Measurements from ENCODE around the gene ADNP2. TPM values are rescaled to one million over a fixed set of nuclear protein-coding genes. Genes with fewer than 3 reads are reported as not detected.

ADNP2 gene
- total and polyA plus RNA-seq, 2 of the 13 experiments (the other 11 are each of a cell fraction or from before 2014, with no cell fraction given): 10.8 to 25.5 TPM

DNA sequence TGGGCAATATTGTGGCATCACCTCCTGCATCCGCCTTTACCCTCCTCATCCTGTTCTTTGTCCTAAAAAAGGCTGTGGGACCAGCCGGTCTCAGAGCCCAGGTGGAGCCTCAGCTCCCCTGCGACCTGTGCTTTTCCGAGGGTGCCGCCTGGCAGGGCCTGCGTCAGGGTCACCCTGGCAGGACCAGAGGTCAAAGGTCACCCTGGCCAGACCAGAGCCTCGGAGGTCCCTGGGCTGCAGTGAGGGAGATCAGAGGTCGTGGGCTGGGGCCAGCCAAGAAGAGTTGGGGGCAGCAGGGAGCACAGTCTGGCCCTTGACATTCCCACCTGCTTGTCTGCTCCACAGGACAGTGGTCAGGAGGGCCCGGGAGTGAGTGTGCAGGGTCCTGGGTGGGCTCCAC is 43.4 kb upstream of the ADNP2 start:
- Histone ChIP-seq H3K9ac (ENCODE audit: insufficient read depth, low read depth, low read length) (no peak overlapping the region), H3K27me3 (ENCODE audit: control insufficient read depth in 1 of 2, insufficient read depth in 2 of 2, low read length in 2 of 2) (no peaks in the 10 kb centered on the region), H3K4me3 (replicated peaks in 1 of 3; ENCODE audit: insufficient read depth in 1 of 3, low read depth in 2 of 3, low read length in 3 of 3) (no peak overlapping the region), H4K20me1 (ENCODE audit: insufficient read depth, low read length) (no peaks in the 10 kb centered on the region), H3K79me2 (ENCODE audit: insufficient read depth, low read length) (no peaks in the 10 kb centered on the region), H3K9me3 (ENCODE audit: low read length) (no peaks in the 10 kb centered on the region; the same call in 1 of the 2 replicates), H3K27ac (ENCODE audit: extremely low read length, insufficient read depth, low read length) (no peak overlapping the region), H3K4me1 (ENCODE audit: insufficient read depth, low read length) (peaks cover 8% of the 10 kb centered on the region), H3K4me2 (ENCODE audit: low read depth, low read length) (no peak overlapping the region), H2AFZ (ENCODE audit: low read length) (no peak overlapping the region), H3K36me3 (replicated peaks in 1 of 2; ENCODE audit: control insufficient read depth in 1 of 2, insufficient read depth in 2 of 2, low read length in 2 of 2) (no peaks in the 10 kb centered on the region)
- WGBS (ENCODE audit: low lambda C conversion rate): 65% methylated on average over 7 of the region's 9 CpGs
- TF ChIP-seq NR2F6 (IDR thresholded peaks at IDR 0.05) (peak; percentile 16; the same call in 1 of the 2 replicates), NR2F6 (CRISPR knock-in tag; IDR thresholded peaks at IDR 0.05) (no peak)
- TF ChIP-seq, protein P1, sequence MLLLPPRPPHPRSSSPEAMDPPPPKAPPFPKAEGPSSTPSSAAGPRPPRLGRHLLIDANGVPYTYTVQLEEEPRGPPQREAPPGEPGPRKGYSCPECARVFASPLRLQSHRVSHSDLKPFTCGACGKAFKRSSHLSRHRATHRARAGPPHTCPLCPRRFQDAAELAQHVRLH (CRISPR knock-in tag; IDR thresholded peaks at IDR 0.05; ENCODE audit: borderline replicate concordance, low read depth): no peak
- DNase-seq (ENCODE audit: low spot score) (no peak), ATAC-seq (peak; percentile 35; the same call in 2 of the 3 replicates), FAIRE-seq (no peak)
- in situ Hi-C loops (cut with HindIII; ENCODE audit: extremely low pct_ligation_motif_present, low pct_unique_long_range_greater_than_20kb): no loop called here
- BruUV-seq (replicated peaks): no TSS peak
- CTCF ChIA-PET (ENCODE audit: low intra/inter-chr PET ratio, low total read pairs): no interaction called here
- intact Hi-C loops (cut with micrococcal nuclease; ENCODE audit: unreplicated experiment): no loop called here
- POLR2A ChIA-PET: no interaction called here

DNA sequence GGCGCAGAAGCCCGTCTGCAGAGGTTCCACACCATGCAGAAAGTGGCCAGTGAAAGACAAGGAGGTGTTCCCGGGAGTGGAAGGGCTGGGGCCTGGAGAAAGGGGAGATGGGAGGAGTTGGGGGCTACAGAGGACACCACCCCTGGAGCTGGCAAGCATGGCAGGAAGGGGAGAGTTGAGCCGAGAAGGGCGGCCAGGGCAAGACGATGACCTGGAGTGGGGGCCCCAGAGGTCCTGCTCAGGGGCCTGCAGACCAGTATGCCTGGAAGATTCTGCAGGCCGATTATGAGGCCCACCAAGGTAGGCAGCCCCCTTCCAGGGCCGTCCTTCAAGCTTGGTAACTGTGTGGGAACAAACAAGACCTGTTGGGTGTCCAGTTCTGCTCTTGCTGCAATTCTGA is 41.7 kb upstream of the ADNP2 start:
- ATAC-seq: no peak; the same call in 1 of the 3 replicates
- no peak for FAIRE-seq
- H3K4me1 ChIP-seq (ENCODE audit: insufficient read depth, low read length): peaks cover 8% of the 10 kb centered on the region
- in situ Hi-C loops (cut with HindIII; ENCODE audit: extremely low pct_ligation_motif_present, low pct_unique_long_range_greater_than_20kb): no loop called here
- H3K4me3 ChIP-seq (replicated peaks in 1 of 3; ENCODE audit: insufficient read depth in 1 of 3, low read depth in 2 of 3, low read length in 3 of 3): no peak overlapping the region
- TF ChIP-seq ZNF772 (CRISPR knock-in tag; IDR thresholded peaks at IDR 0.05): no peak
- TF ChIP-seq, protein P2, sequence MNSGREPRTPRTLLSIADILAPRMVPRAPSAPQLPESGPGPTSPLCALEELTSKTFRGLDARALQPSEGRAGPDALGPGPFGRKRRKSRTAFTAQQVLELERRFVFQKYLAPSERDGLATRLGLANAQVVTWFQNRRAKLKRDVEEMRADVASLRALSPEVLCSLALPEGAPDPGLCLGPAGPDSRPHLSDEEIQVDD (CRISPR knock-in tag; IDR thresholded peaks at IDR 0.05; ENCODE audit: borderline replicate concordance): no peak
- no peak for TF ChIP-seq ZNF121 (CRISPR knock-in tag; IDR thresholded peaks at IDR 0.05)
- TF ChIP-seq, protein P3, sequence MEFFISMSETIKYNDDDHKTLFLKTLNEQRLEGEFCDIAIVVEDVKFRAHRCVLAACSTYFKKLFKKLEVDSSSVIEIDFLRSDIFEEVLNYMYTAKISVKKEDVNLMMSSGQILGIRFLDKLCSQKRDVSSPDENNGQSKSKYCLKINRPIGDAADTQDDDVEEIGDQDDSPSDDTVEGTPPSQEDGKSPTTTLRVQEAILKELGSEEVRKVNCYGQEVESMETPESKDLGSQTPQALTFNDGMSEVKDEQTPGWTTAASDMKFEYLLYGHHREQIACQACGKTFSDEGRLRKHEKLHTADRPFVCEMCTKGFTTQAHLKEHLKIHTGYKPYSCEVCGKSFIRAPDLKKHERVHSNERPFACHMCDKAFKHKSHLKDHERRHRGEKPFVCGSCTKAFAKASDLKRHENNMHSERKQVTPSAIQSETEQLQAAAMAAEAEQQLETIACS (CRISPR knock-in tag; IDR thresholded peaks at IDR 0.05): no peak
- no peak for TF ChIP-seq ZNF747 (CRISPR knock-in tag; IDR thresholded peaks at IDR 0.05; ENCODE audit: borderline replicate concordance)
- TF ChIP-seq, protein P4, sequence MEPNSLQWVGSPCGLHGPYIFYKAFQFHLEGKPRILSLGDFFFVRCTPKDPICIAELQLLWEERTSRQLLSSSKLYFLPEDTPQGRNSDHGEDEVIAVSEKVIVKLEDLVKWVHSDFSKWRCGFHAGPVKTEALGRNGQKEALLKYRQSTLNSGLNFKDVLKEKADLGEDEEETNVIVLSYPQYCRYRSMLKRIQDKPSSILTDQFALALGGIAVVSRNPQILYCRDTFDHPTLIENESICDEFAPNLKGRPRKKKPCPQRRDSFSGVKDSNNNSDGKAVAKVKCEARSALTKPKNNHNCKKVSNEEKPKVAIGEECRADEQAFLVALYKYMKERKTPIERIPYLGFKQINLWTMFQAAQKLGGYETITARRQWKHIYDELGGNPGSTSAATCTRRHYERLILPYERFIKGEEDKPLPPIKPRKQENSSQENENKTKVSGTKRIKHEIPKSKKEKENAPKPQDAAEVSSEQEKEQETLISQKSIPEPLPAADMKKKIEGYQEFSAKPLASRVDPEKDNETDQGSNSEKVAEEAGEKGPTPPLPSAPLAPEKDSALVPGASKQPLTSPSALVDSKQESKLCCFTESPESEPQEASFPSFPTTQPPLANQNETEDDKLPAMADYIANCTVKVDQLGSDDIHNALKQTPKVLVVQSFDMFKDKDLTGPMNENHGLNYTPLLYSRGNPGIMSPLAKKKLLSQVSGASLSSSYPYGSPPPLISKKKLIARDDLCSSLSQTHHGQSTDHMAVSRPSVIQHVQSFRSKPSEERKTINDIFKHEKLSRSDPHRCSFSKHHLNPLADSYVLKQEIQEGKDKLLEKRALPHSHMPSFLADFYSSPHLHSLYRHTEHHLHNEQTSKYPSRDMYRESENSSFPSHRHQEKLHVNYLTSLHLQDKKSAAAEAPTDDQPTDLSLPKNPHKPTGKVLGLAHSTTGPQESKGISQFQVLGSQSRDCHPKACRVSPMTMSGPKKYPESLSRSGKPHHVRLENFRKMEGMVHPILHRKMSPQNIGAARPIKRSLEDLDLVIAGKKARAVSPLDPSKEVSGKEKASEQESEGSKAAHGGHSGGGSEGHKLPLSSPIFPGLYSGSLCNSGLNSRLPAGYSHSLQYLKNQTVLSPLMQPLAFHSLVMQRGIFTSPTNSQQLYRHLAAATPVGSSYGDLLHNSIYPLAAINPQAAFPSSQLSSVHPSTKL (CRISPR knock-in tag; IDR thresholded peaks at IDR 0.05): no peak
- TF ChIP-seq, protein P5, sequence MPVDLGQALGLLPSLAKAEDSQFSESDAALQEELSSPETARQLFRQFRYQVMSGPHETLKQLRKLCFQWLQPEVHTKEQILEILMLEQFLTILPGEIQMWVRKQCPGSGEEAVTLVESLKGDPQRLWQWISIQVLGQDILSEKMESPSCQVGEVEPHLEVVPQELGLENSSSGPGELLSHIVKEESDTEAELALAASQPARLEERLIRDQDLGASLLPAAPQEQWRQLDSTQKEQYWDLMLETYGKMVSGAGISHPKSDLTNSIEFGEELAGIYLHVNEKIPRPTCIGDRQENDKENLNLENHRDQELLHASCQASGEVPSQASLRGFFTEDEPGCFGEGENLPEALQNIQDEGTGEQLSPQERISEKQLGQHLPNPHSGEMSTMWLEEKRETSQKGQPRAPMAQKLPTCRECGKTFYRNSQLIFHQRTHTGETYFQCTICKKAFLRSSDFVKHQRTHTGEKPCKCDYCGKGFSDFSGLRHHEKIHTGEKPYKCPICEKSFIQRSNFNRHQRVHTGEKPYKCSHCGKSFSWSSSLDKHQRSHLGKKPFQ (CRISPR knock-in tag; IDR thresholded peaks at IDR 0.05; ENCODE audit: insufficient replicate concordance): no peak
- no peaks in the 10 kb centered on the region for H3K27me3 ChIP-seq (ENCODE audit: control insufficient read depth in 1 of 2, insufficient read depth in 2 of 2, low read length in 2 of 2)
- DNase-seq (ENCODE audit: low spot score): no peak
- H3K27ac ChIP-seq (ENCODE audit: extremely low read length, insufficient read depth, low read length): no peak overlapping the region
- no peak overlapping the region for H3K9ac ChIP-seq (ENCODE audit: insufficient read depth, low read depth, low read length)
- CTCF ChIA-PET (ENCODE audit: low intra/inter-chr PET ratio, low total read pairs): no interaction called here
- POLR2A ChIA-PET: no interaction called here
- H3K9me3 ChIP-seq (ENCODE audit: low read length): no peaks in the 10 kb centered on the region; the same call in 1 of the 2 replicates
- BruUV-seq (replicated peaks): no TSS peak
- H2AFZ ChIP-seq (ENCODE audit: low read length): no peak overlapping the region
- intact Hi-C loops (cut with micrococcal nuclease; ENCODE audit: unreplicated experiment): no loop called here
- H3K79me2 ChIP-seq (ENCODE audit: insufficient read depth, low read length): no peaks in the 10 kb centered on the region
- H3K36me3 ChIP-seq (replicated peaks in 1 of 2; ENCODE audit: control insufficient read depth in 1 of 2, insufficient read depth in 2 of 2, low read length in 2 of 2): no peaks in the 10 kb centered on the region
- no peaks in the 10 kb centered on the region for H4K20me1 ChIP-seq (ENCODE audit: insufficient read depth, low read length)
- WGBS (ENCODE audit: low lambda C conversion rate): 60% methylated on average over 8 of the region's 8 CpGs
- H3K4me2 ChIP-seq (ENCODE audit: low read depth, low read length): no peak overlapping the region
